Spleen (tissue), 11 donors: ENCODE results near the gene OBSCN. TPM values are rescaled to one million over a fixed set of nuclear protein-coding genes. Genes with fewer than 3 reads are reported as not detected.

ENCODE experiments used
- DNase-seq: peaks from one replicate; pipeline ENCODE4 v3.0.0-alpha.2; 2020
- H3K27ac ChIP-seq, 8 donors: fragments of 200-600 bp; sonication (generic) in 7 of 8; 1 replicate in 4 of 8; 2 replicates in 4 of 8; pipeline versions ENCODE4 v1.5.0 to v1.8.0; 2016 to 2021; ENCODE audit warnings: inconsistent platforms in 4 of 8, mild to moderate bottlenecking in 4 of 8, moderate library complexity in 1 of 8
- H3K27me3 ChIP-seq, 7 donors: fragments of 200-600 bp; sonication (generic) in 6 of 7; replicated peaks in 1 of 7; 1 replicate in 4 of 7; 2 replicates in 3 of 7; pipeline versions ENCODE4 v1.5.0 to v1.8.0; 2016 to 2021; ENCODE audit warnings: inconsistent platforms in 3 of 7, mild to moderate bottlenecking in 1 of 7
- H3K36me3 ChIP-seq, 6 donors: fragments of 200-600 bp; sonication (generic) in 5 of 6; 1 replicate in 4 of 6; 2 replicates in 2 of 6; pipeline versions ENCODE4 v1.5.0 to v1.8.0; 2016 to 2021; ENCODE audit warnings: inconsistent platforms in 2 of 6
- H3K4me1 ChIP-seq, 6 donors: fragments of 200-600 bp; sonication (generic) in 5 of 6; 1 replicate in 3 of 6; 2 replicates in 3 of 6; pipeline versions ENCODE4 v1.5.0 to v1.8.0; 2016 to 2021; ENCODE audit warnings: inconsistent platforms in 3 of 6
- H3K4me3 ChIP-seq, 8 donors: fragments of 200-600 bp; sonication (generic) in 7 of 8; 1 replicate in 4 of 8; 2 replicates in 4 of 8; pipeline versions ENCODE4 v1.5.0 to v1.8.0; 2016 to 2021; ENCODE audit warnings: inconsistent platforms in 4 of 8, mild to moderate bottlenecking in 4 of 8, moderate library complexity in 2 of 8
- H3K9me3 ChIP-seq, 8 donors: fragments of 200-600 bp; sonication (generic) in 7 of 8; 1 replicate in 4 of 8; 2 replicates in 4 of 8; pipeline versions ENCODE4 v1.5.0 to v1.8.0; 2016 to 2021; ENCODE audit warnings: inconsistent platforms in 4 of 8
- POLR2A ChIP-seq, 3 donors: fragments of 450-650 bp; IDR thresholded peaks; one replicate each; pipeline ENCODE4 v1.5.1; 2017; ENCODE audit warnings: antibody characterized with exemption in 3 of 3, mild to moderate bottlenecking in 1 of 3
- POLR2AphosphoS5 ChIP-seq, 3 donors: sonication (generic); formaldehyde crosslinking; IDR thresholded peaks; one replicate each; pipeline ENCODE4 v1.5.1; 2017; ENCODE audit warnings: antibody characterized with exemption in 3 of 3
- WGBS, 5 donors: extraction: QIAGEN DNeasy Blood & Tissue Kit in 3 of 5; methylation state at CpG; one replicate each; pipeline versions ENCODE4 v1.1.5 to v1.1.7; 2013 to 2018; 5-methylcytosine and 5-hydroxymethylcytosine counted together
- intact Hi-C: fragments of 100-400 bp; cut with DNase I; formaldehyde crosslinking; loops from one replicate; pipeline ENCODE4 v1.15.0; 2023; ENCODE audit warnings: low total_unique reads
- polyA plus RNA-seq, 3 donors: library from polyadenylated mRNA; stranded (reverse); fragments of 200-250 nt; gene quantifications; one replicate each; pipeline ENCODE4 v1.2.1, GENCODE V29; 2013
- total RNA-seq, 7 donors: library from RNA; depleted of rRNA in 3 of 7; stranded (reverse); fragments of >200 nt in 3 of 7; fragmentation: NEBNext Ultra II Directional in 4 of 7; extraction: Animal tissue kit (Norgen Biotek cat#: 25700) in 4 of 7; gene quantifications; one replicate each; pipeline versions ENCODE4 v1.1.0 to v1.2.1, GENCODE V29; 2016 to 2021
- TF ChIP-seq, protein P1 (sequence below), 11 experiments: fragments of 200-600 bp in 7 of 11; fragments of 450-650 bp in 4 of 11; sonication (generic) in 4 of 11; IDR thresholded peaks in 8 of 11; conservative IDR thresholded peaks in 3 of 11; 1 replicate in 7 of 11; 2 replicates in 4 of 11; pipeline versions ENCODE4 v1.4.0 to v1.8.0; 2016 to 2021; ENCODE audit warnings: antibody characterized with exemption in 11 of 11, inconsistent platforms in 4 of 11, mild to moderate bottlenecking in 1 of 11
- donor health status: healthy with polysubstance abuse.
- donor health status: DM: no; HTN: no; CAD: no; lungs with moderate emphysema.
- donor health status: DM: no; HTN: no; CAD: no.
- donor health status: Bipolar disorder and iron deficiency.
- donor health status: healthy.
- donor health status: DM: no; HTN: no; CAD: no.
- donor health status: DM: yes; HTN: yes; CAD: no.

Gene OBSCN
- total and polyA plus RNA-seq, 10 donors = 12.6 to 71.7 (median 41.9) TPM

DNA sequence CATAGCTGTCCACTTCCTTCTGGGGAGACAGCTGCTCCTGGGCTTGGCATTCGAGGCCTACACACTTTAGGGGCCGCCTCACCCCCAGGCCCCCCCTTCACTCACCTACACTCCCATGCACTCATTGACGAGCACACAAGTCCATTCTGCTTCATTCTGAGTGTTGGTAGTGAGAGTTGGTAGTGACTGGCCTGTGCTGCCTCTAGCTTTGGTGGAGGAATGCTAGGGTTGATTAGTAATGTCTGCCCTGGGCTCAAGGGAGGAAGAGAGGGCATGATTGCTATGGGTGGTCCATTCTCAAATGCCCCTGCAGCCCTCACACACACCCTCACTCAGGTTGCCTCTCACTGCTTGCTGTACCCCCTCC is 168.4 kb downstream of the OBSCN start:
- TF ChIP-seq POLR2AphosphoS5 (IDR thresholded peaks at IDR 0.05) (no peak), POLR2A (IDR thresholded peaks at IDR 0.05) (no peak)
- TF ChIP-seq, protein P1, sequence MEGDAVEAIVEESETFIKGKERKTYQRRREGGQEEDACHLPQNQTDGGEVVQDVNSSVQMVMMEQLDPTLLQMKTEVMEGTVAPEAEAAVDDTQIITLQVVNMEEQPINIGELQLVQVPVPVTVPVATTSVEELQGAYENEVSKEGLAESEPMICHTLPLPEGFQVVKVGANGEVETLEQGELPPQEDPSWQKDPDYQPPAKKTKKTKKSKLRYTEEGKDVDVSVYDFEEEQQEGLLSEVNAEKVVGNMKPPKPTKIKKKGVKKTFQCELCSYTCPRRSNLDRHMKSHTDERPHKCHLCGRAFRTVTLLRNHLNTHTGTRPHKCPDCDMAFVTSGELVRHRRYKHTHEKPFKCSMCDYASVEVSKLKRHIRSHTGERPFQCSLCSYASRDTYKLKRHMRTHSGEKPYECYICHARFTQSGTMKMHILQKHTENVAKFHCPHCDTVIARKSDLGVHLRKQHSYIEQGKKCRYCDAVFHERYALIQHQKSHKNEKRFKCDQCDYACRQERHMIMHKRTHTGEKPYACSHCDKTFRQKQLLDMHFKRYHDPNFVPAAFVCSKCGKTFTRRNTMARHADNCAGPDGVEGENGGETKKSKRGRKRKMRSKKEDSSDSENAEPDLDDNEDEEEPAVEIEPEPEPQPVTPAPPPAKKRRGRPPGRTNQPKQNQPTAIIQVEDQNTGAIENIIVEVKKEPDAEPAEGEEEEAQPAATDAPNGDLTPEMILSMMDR (IDR thresholded peaks at IDR 0.05 in 8 of 11, conservative IDR thresholded peaks at IDR 0.05 in 3 of 11) = no peak
- peaks cover 10 to 68% (median 39%) of the 10 kb centered on the region in 6 donors for H3K4me1 ChIP-seq
- no peaks in the 10 kb centered on the region for H3K36me3 ChIP-seq
- H3K27ac ChIP-seq = peak overlapping the region in 5 of 8 donors; percentile 14 to 88 (median 81)
- WGBS, 5 donors = 68 to 86% (median 79%) methylated on average over 3 of the region's 3 CpGs
- no peaks in the 10 kb centered on the region for H3K9me3 ChIP-seq
- H3K27me3 ChIP-seq = peaks cover 0 to 34% (median 9%) of the 10 kb centered on the region in 7 donors
- no peak for DNase-seq
- no peak overlapping the region for H3K4me3 ChIP-seq
- intact Hi-C loops = no loop called here

DNA sequence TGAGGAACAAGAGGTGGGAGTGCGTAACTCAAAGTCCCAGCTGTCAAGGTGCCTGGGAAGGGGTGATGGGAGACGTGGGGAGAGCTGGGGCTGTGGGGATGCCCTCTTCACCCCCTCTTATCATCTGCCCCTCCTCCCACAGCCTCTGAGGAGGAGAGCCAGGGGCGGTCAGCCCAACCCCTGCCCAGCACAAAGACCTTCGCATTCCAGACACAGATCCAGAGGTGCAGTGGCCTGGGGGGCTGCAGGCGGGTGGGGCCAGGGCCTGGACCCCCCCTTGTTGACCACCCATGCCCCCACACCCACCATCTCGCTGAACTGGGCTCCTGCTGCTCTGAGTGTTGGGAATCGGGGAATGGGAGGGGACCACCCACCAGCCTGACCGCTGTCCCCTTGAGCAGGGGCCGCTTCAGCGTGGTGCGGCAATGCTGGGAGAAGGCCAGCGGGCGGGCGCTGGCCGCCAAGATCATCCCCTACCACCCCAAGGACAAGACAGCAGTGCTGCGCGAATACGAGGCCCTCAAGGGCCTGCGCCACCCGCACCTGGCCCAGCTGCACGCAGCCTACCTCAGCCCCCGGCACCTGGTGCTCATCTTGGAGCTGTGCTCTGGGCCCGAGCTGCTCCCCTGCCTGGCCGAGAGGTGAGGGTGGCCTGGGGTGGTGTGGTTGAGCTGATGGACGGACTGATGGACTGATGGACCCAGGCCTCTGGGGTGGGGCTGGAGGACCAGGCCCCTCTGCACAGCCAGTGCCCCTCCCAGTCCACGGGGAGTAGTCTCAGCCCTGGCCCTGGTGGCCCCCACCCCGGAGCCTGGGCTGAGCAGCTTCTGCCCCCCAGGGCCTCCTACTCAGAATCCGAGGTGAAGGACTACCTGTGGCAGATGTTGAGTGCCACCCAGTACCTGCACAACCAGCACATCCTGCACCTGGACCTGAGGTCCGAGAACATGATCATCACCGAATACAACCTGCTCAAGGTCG is 169.1 kb downstream of the OBSCN start:
- Histone ChIP-seq H3K27ac (peak overlapping the region in 3 of 8 donors; percentile 78 to 84 (median 81)), H3K9me3 (no peaks in the 10 kb centered on the region), H3K4me3 (no peak overlapping the region), H3K36me3 (no peaks in the 10 kb centered on the region), H3K27me3 (peaks cover 0 to 34% (median 9%) of the 10 kb centered on the region in 7 donors), H3K4me1 (peaks cover 10 to 66% (median 39%) of the 10 kb centered on the region in 6 donors)
- no peak for TF ChIP-seq POLR2A (IDR thresholded peaks at IDR 0.05)
- no peak for TF ChIP-seq POLR2AphosphoS5 (IDR thresholded peaks at IDR 0.05)
- TF ChIP-seq, protein P1 (IDR thresholded peaks at IDR 0.05 in 8 of 11, conservative IDR thresholded peaks at IDR 0.05 in 3 of 11) = no peak
- 89 to 92% (median 92%) methylated on average over 8 to 31 of the region's 31 CpGs for WGBS, 5 donors
- DNase-seq = peak; percentile 73
- intact Hi-C loops = no loop called here

DNA sequence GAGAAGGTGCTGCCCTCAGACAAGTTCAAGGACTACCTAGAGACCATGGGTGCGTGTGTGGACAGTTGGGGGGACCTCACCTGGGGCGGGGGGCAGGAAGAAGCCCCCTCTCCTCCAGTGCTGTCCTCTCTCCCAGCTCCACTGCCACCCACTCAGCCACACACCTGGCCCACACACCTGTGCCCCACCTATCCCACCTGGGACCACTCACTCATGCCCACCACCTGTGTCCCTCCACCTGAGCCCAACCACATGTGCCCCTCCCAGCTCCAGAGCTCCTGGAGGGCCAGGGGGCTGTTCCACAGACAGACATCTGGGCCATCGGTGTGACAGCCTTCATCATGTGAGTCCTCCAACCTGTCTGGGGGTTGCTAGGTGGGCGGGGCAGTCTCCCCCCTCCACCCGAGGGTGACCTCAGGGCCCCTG is 169.8 kb downstream of the OBSCN start:
- Histone ChIP-seq H3K27ac (peak overlapping the region in 5 of 8 donors; percentile 61 to 84 (median 73)), H3K36me3 (no peaks in the 10 kb centered on the region), H3K9me3 (no peaks in the 10 kb centered on the region), H3K27me3 (peaks cover 0 to 34% (median 9%) of the 10 kb centered on the region in 7 donors), H3K4me3 (peak overlapping the region in 4 of 8 donors; percentile 43 to 72 (median 54)), H3K4me1 (peaks cover 10 to 58% (median 38%) of the 10 kb centered on the region in 6 donors)
- WGBS, 5 donors = 72 to 90% (median 79%) methylated on average over 2 to 5 of the region's 5 CpGs
- DNase-seq = no peak
- TF ChIP-seq POLR2A (IDR thresholded peaks at IDR 0.05) (no peak), POLR2AphosphoS5 (IDR thresholded peaks at IDR 0.05) (no peak)
- TF ChIP-seq, protein P1 (IDR thresholded peaks at IDR 0.05 in 8 of 11, conservative IDR thresholded peaks at IDR 0.05 in 3 of 11) = no peak
- intact Hi-C loops = no loop called here
